DMS114 treated with DMSO at 0.1 percent for 48 hours (cell line): ENCODE data around the gene TMEM212.
"Not testable (repeated sequence)": the region's sequence is repeated elsewhere in the genome, so short reads cannot be mapped to it uniquely, and the experiment has no call there.

Experiments
- DNase-seq: peaks from one replicate; lab custom pipeline; 2025; ENCODE audit not compliant: unreplicated experiment; lab: John Stamatoyannopoulos, UW

TMEM212 gene

DNA sequence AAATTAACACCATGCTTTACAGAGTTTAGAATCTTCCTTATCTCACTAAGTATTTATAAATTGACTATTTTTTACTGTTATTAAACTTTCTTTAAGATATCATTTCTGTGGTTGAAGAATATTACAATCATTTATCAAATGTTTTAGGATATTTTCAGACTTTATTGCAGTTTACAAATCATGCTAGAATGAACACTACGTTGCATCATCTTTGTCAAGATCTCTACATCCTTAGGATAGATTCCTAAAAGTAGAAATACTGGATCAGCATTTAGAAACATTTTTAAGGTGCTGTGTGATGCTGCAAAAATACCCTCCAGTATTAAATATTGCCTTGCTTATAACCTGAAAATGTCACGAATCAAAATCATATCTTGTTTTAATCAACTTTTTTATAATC, 30.3 kb upstream of the TMEM212 start:
- DNase-seq = no peak

- no peak for DNase-seq
Observed at GRCh38 chr3:171813278-171813896, 29.8 kb upstream of the TMEM212 start.

GRCh38 chr3:171813897-171814460, 29.2 kb upstream of the TMEM212 start:
- DNase-seq = no peak

- DNase-seq = not testable (repeated sequence)
Observed at GRCh38 chr3:171814662-171815061, 28.5 kb upstream of the TMEM212 start.

DNA sequence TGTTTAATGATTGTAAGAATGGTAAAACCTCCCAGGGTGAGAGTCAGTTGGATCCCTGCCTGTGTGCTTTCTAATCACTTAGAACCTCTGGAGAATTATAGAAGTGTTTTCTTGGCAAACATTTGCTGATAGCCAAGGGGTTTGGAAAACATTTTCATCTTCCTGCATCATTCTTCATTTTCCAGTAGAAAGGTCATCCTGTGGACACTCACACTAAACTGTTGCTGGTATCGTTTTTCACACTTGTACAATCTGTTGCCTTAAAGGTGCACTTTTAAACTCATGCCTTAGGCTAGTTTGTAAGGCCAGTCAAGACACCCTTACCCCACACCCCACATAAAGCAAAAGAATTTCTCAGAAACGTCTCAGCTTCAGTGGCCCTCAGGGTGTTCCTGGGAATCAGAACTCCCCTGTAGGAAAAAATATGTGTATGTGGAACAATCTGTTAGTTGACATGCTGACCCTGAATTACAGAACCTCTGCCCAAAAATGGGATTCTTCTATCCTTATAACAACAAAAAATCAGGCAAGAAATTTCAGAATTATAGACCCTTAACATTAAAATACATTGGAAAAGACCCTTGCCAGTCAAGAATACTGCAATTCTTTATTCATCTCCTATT, 27.1 kb upstream of the TMEM212 start:
- DNase-seq = no peak

GRCh38 chr3:171817074-171817800, 25.9 kb upstream of the TMEM212 start:
- no peak for DNase-seq

- DNase-seq = no peak
Observed at GRCh38 chr3:171821044-171821443, 22.1 kb upstream of the TMEM212 start.

DNA sequence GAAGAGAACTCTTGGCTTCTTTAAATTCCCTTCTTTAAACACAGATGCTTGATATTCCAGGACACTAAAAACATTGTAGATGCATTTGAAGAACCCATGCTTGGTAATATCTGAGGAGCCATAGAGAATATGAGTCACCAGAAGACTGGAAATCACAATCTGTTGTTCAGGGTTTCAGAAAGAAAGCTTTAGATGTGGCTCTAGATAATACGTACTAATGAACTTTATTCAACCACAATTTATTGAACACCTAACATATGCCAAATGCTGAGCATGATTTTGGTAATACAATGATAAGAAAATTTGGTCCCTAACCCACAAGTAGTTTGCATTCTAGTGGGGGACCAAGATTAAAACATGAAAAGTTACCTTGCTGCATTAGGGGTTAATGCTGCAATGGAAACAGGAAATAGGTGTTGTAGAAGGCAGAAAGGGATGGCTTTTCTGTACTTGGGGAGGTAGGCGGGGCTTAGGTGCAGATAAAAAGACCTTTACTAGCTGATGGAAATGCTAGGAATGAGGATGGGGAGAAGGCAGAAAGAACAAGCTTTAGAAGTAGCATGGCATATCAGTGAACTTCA, 21.3 kb upstream of the TMEM212 start:
- DNase-seq = no peak

DNA sequence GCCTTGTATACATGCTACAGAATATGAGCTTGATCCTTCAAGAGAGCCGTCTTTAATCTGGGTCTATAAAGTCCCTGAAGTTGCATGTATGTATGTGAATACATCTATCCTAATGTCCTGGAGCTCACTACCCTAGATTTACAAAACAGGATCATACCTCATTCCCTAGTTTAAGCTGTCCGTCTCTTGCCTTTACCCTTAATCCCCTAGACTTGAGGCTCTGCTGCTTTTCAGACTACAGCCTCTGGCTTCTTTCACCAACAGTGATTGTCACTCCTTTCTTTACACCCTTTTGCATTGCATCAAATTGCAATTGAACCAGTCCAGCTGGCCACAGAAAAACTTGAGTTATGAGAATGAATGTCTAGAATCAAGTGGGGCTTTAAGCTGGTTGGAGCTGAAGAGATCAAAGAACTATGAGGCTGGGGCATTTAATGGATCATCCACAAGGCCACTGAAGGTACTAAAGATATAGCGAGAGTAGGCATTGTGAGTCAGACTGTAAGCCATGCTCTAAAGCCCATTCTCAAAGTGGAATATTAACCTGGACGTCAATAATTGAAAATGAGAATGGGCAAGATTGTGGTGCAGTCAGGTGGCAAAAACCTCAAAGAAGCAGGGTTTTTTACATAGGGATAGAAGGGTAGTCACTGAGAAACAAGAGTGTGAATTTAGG, 20.6 kb upstream of the TMEM212 start:
- no peak for DNase-seq

- DNase-seq = no peak
Observed at GRCh38 chr3:171824116-171824515, 19.0 kb upstream of the TMEM212 start.

DNA sequence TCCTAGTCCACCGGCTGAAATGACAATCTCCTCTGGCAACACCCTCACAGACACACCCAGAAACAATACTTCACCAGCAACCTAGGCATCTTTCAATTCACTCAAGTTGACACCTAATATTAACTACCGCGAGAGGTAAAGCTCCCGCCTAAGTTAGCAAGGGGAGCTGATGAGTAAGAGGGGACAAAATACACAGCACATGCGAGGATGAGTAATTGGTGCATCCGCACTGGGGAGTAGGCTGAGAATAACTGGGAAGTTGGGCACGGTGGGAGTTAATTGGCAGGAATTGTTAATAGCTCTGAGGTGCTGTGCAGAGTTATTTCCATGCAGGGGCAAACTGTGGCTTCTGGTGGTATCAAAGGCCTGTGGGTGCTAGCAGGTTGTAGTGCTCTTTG, 18.3 kb upstream of the TMEM212 start:
- DNase-seq = no peak

GRCh38 chr3:171825222-171825828, 17.8 kb upstream of the TMEM212 start:
- no peak for DNase-seq

DNA sequence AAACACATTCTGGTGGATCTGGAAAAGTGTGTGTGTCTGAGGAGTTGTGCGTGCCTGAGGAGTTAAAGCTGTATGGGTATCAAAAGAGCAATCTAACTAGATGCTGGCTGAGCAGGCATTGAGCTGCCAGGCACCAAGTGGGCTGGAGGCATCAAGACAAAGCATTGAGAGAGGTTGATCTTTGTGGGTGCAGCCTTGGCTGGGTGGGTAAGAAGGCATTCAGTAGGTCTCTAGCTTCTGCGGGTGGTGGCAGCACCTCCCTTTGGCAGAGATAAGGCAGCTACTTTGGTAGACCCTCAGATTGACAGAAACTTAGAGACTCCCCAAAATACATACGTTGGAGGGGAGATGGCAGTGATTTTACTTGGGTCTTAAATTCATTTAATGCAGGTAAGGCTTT, 15.8 kb upstream of the TMEM212 start:
- DNase-seq = no peak

DNA sequence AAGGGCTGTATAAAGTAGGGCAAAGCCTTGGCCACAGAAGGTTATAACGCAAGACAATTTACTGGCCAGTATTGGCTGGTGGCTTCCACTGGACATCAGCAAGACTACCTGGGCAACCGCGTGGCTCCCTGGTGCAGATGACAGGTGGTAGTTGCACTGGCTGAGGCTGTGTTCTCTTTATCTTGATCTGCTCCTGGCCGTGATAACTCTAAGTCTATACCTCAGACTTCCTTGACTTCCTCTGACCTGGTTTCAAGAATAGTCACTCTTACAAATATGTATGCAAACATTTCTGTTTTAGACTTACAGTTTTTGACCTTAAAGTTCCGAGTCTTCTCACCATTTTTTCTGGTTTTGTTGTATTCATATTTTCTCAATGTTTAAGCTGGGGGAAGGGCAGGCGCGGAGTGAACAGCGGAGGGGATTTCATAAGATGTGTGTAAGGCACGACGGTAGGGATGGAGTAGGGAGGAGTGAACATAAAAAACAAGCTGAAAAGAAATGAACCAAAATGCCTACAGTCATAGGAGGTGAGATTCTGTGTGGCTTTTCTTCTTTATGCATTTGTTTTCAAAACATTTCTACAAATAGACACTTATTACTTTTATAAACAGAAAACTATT, 15.2 kb upstream of the TMEM212 start:
- no peak for DNase-seq

- no peak for DNase-seq
Observed at GRCh38 chr3:171828902-171829770, 14.0 kb upstream of the TMEM212 start.

- peak; percentile 25 for DNase-seq
Observed at GRCh38 chr3:171829841-171830517, 13.2 kb upstream of the TMEM212 start.

- no peak for DNase-seq
Observed at GRCh38 chr3:171830518-171830875, 12.7 kb upstream of the TMEM212 start.

DNA sequence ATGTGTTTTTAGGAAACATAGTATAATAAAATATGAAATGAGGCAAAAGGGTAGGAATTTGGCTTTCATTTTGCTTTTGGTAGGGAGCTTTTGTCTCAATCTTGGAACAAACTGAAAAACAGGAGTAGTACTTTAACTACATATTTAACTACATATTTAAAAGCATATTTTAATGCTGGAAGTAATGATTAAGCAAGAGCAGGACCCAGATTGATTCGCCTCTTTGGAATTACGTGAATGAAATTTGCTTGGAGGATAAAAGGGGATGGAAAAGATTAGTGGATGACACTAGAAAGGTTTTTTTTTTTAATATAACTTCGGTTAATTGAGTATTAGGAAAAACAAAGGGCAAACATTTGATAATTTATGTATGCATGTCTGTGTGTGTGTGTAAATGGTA, 11.2 kb upstream of the TMEM212 start:
- DNase-seq = no peak

DNA sequence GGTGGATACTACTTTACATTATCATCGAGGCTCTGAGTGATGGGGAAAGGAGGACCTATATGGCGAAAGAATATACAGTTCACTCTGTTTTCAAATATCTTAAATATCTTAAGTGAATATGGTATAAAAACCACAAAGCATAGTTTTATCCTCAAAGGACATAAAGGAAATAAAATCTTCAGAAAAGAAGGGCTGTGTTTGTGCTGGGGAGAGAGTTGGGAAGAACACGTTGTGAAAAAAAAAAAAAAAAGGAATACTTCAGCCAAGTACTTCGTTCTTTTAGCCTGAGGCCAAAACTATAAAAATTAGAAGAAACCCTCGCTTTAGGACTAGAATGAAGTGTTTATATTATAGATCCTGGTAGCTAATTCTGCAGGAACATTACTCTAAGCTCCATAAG, 10.2 kb upstream of the TMEM212 start:
- DNase-seq = no peak
